PC-3 (cell line): ENCODE results near the gene SOAT2.

Experiments
- CTCF ChIP-seq: fragments of 300-600 bp; sonication (generic); conservative IDR thresholded peaks from 2 replicates; pipeline ENCODE4 v1.5.1; 2017; ENCODE audit warnings: antibody characterized with exemption, low read depth, mild to moderate bottlenecking, low read length
- EZH2 ChIP-seq: fragments of 300-600 bp; sonication (generic); IDR thresholded peaks from one replicate; pipeline ENCODE4 v1.6.1; 2017; ENCODE audit warnings: antibody characterized with exemption, mild to moderate bottlenecking, low read length; ENCODE audit not compliant: unreplicated experiment

- TF ChIP-seq CTCF (no peak), EZH2 (no peak)
These were observed 66.9 kb downstream of the SOAT2 start for GRCh38 chr12:53170215-53170614.
